Astrocyte of the spinal cord (primary cell): Measurements from ENCODE around the gene SLC22A23.

Experiments
- DNase-seq: peaks from one replicate; pipeline ENCODE4 v3.0.0; 2011; ENCODE audit warnings: low read depth, low spot score
- H3K4me3 ChIP-seq: 2 replicates; pipeline ENCODE4 v1.5.1; 2011; ENCODE audit warnings: low read depth, mild to moderate bottlenecking, low read length, moderate library complexity
- in situ Hi-C: cut with HindIII; loops from 2 replicates; pipeline ENCODE4 v1.10.0; 2017; ENCODE audit warnings: low sequenced_read_pairs
- TF ChIP-seq, protein P1 (sequence below): IDR thresholded peaks from 2 replicates; pipeline ENCODE4 v1.5.1; 2012; ENCODE audit warnings: low read depth, mild to moderate bottlenecking, low read length, inconsistent platforms

The SLC22A23 gene

DNA sequence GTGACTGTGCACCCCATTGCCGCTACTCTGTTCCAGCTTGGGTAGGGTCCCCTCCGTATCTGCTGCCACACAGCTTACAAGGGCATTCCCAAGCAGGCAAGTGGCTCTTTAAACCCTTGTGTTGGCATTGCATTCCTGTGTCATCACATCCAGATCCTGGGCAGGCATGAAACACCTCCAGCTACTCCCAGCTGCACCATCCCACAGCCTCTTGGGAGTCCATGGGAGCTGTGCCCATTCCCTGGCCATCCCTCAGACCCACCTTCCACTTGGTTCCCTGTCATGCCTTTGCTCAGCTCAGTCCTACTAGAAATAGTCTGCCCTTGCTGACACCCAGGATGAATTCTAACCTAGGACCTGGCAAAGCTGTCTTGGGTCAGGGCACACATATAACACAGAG is 110.4 kb downstream of the SLC22A23 start:
- no peak for DNase-seq
- in situ Hi-C loops, result no loop called here
- TF ChIP-seq, protein P1, sequence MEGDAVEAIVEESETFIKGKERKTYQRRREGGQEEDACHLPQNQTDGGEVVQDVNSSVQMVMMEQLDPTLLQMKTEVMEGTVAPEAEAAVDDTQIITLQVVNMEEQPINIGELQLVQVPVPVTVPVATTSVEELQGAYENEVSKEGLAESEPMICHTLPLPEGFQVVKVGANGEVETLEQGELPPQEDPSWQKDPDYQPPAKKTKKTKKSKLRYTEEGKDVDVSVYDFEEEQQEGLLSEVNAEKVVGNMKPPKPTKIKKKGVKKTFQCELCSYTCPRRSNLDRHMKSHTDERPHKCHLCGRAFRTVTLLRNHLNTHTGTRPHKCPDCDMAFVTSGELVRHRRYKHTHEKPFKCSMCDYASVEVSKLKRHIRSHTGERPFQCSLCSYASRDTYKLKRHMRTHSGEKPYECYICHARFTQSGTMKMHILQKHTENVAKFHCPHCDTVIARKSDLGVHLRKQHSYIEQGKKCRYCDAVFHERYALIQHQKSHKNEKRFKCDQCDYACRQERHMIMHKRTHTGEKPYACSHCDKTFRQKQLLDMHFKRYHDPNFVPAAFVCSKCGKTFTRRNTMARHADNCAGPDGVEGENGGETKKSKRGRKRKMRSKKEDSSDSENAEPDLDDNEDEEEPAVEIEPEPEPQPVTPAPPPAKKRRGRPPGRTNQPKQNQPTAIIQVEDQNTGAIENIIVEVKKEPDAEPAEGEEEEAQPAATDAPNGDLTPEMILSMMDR, result no peak
- no peak overlapping the region for H3K4me3 ChIP-seq

DNA sequence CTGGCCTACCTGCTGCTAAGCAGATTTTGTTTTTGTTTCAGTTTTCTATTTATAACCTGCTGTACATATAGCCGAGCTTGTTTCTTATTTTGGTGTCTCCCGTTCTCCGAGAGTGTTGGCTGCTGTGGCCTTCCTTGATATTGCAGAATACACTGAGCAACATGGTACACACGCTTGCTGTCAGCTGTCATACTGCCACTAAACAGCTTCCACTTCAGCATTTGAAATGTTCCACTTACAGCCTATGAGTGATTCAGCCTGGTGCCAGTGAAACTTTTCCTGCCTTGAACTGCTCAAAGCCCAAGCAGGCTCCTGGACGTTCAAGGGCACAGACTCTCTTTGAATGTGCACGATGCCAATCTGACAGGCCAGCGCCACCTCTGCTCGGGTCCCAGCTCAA is 111.0 kb downstream of the SLC22A23 start:
- no peak overlapping the region for H3K4me3 ChIP-seq
- in situ Hi-C loops, result no loop called here
- no peak for DNase-seq
- TF ChIP-seq, protein P1, result no peak

DNA sequence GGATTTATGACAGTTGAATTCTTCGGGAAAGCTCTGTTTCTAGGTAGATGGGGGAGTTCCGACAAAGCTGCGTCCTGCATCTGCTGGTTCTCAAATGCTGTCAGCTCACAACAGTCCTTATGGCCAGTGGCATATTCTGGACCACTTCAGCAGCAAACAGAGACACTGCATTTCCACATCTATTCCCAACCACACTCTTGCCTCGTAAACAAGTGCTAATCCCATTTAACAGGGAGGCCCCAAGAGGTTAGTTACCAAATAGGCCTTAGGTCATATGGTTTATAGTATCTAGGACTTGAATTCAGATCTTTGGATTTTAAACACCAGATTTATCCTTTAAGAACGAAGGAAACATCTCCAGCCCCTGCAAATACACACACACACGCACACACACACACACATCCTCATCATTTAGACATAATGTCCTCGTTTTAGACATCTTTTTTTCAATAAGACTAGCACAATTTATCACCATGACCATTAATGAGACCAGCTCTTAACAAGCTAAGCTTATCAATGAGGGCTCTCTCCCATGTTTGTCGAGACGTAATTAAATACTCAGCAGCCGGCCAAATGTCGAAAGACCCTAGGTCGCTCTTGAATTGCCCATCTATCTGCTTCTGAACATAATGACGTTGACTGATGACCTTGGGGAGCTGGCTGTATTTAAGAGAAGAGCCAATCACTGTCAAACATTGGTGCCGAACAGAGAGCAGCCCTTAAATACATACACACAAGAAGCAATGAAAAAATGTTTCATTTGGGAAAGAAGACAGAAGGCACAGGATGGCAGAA is 113.6 kb downstream of the SLC22A23 start:
- in situ Hi-C loops, result no loop called here
- H3K4me3 ChIP-seq, result no peak overlapping the region
- TF ChIP-seq, protein P1, result no peak
- DNase-seq, result no peak

DNA sequence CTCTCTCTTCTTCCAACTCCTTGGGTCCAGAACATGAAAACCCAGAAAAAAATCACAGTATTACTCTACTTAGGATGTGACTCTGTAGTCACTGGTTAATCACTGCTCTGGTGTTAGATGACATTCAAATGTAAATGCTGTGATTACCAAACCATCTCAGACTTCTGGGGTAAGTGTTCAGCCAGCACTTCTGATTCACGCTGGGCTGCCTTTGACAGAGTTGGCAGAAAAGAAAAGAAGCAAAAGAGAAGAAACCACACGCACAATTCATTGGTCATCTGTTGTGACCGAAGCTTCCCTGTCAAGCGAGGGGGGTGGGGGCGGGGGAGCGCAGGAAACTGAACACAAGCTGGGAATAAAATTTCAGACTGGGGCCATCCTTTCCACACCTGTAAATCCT is 115.4 kb downstream of the SLC22A23 start:
- TF ChIP-seq, protein P1, result no peak
- peak; percentile 93 for DNase-seq
- no peak overlapping the region for H3K4me3 ChIP-seq
- in situ Hi-C loops, result no loop called here

DNA sequence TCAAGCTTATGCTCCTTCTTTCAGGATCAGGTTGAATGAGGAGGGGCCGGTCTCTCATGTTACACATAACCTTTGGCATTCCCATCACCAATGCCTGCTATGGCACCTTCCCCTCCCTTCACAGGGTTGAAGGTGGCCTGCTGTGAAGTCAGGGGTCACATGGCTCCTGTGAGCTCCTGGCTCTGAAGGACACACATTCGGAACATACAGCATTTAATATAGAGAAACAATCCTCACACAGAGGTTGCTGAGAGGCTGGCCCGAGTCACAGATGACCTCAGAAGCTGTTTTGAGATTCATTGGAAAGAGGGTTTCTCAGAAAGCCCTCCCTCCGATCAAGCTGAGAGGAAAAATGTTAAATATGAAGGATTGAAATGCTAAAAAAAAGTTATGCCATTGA is 116.0 kb downstream of the SLC22A23 start:
- TF ChIP-seq, protein P1, result no peak
- in situ Hi-C loops, result no loop called here
- H3K4me3 ChIP-seq, result no peak overlapping the region
- peak; percentile 71 for DNase-seq

DNA sequence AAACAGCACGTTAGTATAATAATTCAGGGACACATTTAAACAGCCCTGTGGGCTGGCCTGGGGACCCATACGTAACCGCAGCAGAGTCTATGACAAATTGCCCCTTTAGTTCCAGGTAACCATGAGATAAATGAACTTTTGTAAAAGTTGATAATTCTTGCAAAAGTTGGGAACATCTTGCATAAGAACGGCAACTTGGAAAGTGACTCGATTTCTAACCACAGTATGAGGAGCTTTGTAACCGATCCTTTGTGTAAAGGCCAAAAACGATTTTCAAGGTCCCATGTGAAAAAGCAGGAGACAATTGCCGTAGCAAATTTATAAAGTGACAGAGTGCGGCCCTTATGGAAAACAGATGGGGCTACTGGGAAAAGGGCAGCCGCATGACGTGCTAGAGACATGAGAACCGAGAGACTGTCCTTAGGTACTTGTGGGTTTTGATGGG is 116.5 kb downstream of the SLC22A23 start:
- TF ChIP-seq, protein P1, result no peak
- no peak overlapping the region for H3K4me3 ChIP-seq
- peak; percentile 73 for DNase-seq
- in situ Hi-C loops, result no loop called here
